GM18951 (cell line): Measurements from ENCODE around the gene FAAP100.
A peak's percentile ranks its signal among the peaks of the same experiment; 100 is the strongest.

Experiments
- POLR2A ChIP-seq: IDR thresholded peaks from 4 replicates; pipeline ENCODE4 v1.6.1; 2011; ENCODE audit warnings: mild to moderate bottlenecking; ENCODE audit not compliant: insufficient read length, insufficient read depth; ENCODE audit errors: extremely low read depth
- in situ Hi-C: fragments of 300-500 bp; cut with MboI; formaldehyde crosslinking; loops from one replicate; pipeline ENCODE4 v1.12.0; 2022; ENCODE audit warnings: low sequenced_read_pairs, mixed read lengths, inconsistent platforms; ENCODE audit not compliant: unreplicated experiment

FAAP100 gene

DNA sequence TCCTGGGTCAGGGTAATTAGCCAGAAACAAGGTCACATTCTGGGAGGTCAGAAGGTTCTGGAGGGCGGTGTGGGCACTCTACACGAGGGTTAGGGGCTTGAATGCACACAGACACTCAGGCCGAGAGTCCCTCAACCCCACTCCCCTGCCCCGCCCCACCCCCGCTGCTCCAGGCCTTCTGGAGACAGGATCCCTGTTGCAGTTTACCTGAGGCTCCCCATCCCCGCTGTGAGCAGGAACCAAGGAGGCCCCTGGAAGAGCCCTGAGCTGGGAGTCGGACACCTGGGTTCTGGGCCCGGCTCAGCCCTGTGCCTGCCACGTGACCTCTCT, 35.2 kb downstream of the FAAP100 start:
- in situ Hi-C loops: no loop called here
- TF ChIP-seq POLR2A: no peak

DNA sequence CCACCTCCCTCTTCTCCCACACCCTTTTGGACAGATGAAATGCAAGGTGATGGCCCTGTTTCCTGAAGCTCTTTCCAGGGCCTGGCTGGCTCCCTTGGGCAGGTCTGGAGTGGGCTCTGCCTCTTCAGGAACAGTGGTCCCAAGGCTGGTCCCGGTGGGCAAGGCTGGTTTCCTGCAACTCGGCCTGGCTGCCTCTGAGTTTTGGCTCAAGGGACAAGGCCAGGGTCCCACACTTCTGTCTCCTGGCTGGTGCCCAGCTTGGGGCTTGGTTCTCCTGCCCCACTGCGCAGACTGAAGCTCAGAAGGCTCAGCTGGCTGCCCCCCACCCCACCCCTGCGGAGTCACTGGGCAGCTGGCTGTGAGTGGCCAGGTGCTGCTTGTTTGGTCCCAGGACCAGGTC, 35.7 kb downstream of the FAAP100 start:
- in situ Hi-C loops: no loop called here

DNA sequence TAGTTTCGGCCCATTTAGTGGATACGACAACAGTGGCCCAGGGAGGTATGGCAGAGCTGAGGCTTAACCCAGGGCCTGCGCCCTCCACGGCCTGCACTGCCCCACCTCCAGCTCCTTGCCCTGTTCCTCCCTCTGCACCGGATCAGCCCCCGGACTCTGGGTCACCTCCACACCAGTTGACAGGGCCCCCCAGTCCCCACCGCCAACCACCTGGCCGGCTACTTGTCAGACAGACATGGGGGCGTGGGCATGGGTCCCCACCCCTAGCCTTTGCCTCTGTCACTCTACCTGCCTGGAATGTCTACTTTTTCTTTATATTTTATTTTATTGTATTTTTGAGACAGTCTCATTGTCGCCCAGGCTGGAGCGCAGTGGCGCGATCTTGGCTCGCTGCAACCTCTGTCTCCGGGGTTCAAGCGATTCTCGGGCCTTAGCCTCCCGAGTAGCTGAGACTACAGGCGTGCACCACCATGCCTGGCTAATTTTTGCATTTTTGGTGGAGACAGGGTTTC, 36.6 kb downstream of the FAAP100 start:
- in situ Hi-C loops: no loop called here
- TF ChIP-seq POLR2A: no peak

More for the DNA sequence above, 35.7 kb downstream of the FAAP100 start:
- TF ChIP-seq POLR2A: peak; percentile 15

DNA sequence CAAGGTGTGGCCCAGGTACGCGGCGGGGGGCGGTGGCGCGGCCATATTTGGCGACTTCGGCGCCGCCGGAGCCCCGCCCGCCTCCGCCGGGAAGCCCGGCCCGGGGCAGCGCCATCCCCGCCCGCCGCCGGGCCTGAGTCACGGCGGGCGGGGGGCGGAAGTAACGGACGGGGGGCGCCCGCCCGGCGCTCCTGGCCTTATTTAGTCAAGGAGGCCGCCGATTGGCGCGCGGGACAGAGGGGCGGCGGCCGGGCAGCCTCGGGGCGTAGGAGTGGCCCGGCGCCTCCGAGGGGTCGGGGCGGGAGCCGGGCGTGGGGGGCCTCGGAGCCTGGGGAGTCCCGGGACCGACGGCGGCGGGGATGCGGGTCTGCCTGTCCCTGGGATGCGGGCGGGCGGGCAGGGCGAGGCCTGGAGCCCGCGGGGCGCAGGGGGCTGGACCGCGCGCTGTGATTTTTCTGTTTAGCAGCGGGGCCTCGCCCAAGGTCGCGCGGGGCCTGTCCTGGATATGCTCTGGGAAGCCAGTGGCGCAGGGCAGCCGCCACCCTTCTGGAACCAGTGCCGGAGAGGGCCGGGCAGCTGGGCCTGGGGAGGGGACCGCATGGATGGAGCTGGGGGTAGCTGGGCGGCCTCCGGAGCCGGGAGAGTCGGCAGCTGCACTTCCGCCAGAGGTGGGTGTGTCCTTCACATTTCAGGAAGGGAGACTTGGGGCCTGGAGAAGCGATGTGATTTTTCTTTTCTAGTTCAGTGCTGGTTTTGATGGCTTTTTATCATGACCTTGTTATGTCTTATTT, 37.2 kb downstream of the FAAP100 start:
- TF ChIP-seq POLR2A: peak; percentile 63
- in situ Hi-C loops: no loop called here

DNA sequence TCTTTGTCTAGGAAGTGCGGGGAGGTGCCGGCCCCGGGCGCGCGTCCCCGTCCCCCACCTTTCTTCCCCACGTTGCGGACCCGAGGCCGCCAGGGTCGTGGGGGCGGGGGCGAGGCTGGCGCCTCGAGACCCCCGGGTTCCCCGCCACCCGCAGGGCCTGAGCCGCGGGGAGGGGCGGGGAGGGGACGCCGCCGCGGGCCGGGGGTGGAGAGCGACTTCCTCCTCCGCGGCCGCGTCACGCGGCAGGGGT, 37.7 kb downstream of the FAAP100 start:
- in situ Hi-C loops: no loop called here

DNA sequence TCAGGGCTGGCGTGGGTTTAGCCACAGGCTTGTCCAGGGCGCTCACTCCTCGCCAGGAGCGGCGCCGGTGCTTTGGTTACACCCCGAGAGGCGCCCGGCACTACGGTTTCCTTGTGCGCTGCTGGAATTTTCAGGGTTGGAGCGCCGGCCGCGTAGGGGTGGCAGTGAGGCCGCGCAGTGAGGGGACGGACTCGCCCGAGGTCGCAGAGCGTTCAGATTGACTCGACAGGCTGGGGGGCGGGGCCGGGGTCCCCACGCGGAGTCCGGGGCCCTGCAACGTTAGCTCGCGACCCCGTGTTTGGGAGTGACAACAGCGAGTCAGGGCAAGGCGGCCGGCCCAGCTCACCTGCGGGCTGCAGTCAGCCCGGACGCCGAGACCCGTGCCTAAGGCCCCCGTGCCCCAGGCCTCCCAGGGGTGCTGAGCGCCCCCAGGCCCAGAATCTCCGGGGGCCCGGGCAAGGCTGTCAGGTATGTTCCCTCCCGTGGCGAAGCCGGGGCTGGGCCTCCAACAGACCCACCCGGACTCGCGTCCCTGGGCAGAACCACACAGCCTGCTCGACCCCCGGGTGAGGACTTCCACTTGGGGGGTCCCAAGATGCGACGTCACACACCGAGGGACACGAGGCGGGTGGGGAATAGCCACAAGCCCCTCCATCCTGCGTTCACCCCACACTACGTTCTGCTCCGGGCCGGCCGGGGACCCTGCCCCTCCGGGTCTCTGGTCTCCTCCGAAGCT, 38.2 kb downstream of the FAAP100 start:
- in situ Hi-C loops: no loop called here
- TF ChIP-seq POLR2A: no peak

More for the DNA sequence above, 37.7 kb downstream of the FAAP100 start:
- TF ChIP-seq POLR2A: no peak

DNA sequence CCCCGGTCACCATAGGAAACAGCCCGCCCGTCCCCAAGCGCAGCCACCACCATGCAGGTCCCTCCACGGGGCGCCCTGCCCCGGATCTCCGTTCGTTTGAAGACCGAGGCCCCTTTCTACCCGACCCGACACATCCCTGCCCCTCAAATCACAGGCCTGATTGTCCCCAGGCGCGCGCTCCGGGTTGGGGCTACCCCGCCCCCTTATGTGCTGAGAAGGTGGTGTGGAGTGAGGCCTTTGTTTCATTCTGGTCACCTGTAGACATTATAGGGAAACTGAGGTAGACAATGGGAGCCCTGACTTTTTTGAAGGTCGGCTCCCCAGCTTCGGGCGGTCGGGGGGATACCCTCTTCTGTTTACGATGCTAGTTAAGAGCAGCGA, 38.8 kb downstream of the FAAP100 start:
- in situ Hi-C loops: no loop called here
- peak; percentile 32 for TF ChIP-seq POLR2A

DNA sequence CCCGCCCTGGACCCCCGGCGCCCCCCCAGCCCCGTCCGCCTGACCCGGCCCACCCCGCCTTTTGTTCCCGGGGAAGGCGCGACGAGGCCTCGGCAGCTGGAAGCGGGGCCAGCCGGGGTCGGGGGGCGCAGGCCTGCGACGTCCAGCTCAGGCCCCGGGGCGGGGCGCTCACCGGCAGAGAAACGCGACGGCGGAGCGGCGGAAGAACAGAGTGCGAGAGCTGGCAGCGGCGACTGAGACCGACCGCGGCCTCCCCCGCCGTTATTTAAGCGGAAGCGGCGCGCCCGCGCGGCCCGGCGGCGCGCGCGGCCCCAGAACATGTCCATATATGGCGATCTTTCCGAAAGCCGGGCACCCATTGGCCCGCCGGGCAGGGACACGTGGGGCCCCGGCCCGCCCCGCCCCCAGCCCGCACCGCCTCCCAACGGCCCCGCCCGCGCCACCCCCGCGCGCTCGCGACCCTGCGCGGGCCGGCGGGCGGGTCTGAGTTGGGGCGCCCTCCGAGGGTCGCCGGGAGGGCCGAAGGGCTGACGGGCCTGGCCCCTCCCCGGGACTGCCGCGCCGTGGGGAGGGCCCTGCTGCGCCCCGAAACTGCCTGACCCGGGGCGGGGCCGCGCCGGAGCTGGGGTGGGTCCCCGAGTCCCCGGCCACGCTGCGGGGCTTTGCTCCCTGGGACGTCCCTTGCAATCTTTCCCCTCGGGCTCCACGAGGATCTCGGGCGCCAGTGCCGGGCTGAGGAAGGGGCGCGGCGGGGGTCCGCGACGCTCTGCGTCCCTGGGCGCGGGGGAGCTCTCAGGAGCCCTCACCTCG, 39.4 kb downstream of the FAAP100 start, which contains the start of gene ACTG1:
ACTG1 (minus strand) TSS at position 238 of the 810 bp plus-strand sequence. CDS start 445 bp downstream, outside the sequence.
- in situ Hi-C loops: no loop called here

DNA sequence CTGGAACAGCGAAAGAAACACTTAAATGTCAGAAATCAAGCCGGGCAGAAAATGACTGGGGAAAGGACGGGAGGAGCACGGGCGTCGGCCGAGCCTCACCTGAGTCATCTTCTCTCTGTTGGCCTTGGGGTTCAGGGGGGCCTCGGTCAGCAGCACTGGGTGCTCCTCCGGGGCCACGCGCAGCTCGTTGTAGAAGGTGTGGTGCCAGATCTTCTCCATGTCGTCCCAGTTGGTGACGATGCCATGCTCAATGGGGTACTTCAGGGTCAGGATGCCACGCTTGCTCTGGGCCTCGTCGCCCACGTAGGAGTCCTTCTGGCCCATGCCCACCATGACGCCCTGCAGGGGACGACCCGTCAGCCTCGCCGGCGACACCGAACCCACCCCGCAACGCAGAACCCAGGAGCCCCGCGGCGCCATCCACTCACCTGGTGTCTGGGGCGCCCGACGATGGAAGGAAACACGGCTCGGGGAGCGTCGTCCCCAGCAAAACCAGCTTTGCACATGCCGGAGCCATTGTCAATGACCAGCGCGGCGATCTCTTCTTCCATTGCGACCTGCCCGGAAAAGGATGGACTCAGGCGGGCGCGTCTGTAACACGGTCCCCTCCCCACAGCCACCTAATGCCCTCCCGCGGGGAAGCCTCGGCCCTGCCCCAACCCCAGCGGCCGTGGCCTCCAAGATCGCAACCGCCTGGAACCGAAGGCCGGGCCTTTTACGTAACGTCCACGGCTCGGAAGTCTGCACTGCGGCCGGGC, 40.2 kb downstream of the FAAP100 start:
- TF ChIP-seq POLR2A: no peak
- in situ Hi-C loops: no loop called here

More for the DNA sequence above, 39.4 kb downstream of the FAAP100 start, which contains the start of gene ACTG1:
- TF ChIP-seq POLR2A: peak; percentile 100

DNA sequence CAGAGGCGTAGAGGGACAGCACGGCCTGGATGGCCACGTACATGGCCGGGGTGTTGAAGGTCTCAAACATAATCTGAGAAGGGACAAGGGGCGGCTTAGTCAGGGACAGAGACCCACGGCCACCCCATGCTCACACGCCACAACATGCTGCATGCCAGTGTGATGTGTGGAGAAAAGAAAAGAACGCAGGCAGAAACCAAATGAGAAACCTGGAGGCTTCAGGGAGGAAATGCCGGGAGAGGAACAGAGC, 40.7 kb downstream of the FAAP100 start:
- TF ChIP-seq POLR2A: no peak
- in situ Hi-C loops: no loop called here

DNA sequence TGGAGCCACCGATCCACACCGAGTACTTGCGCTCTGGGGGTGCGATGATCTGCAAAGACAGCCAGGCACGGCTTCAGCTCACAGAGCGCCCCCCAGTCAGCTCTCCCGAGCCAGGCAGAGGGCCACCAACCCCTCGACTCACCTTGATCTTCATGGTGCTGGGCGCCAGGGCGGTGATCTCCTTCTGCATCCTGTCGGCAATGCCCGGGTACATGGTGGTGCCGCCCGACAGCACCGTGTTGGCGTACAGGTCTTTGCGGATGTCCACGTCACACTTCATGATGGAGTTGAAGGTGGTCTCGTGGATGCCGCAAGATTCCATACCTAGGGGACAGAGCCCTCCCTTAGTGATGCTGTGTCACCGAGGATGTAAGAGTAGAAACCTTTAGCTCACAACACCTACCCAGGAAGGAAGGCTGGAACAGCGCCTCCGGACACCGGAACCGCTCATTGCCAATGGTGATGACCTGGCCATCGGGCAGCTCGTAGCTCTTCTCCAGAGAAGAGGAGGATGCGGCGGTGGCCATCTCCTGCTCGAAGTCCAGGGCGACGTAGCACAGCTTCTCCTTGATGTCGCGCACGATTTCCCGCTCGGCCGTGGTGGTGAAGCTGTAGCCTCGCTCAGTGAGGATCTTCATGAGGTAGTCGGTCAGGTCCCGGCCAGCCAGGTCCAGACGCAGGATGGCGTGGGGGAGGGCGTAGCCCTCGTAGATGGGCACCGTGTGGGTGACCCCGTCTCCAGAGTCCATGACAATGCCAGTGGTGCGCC, 41.2 kb downstream of the FAAP100 start:
- in situ Hi-C loops: no loop called here
- TF ChIP-seq POLR2A: peak; percentile 45
